Mucosa of descending colon (tissue), 3 donors: ENCODE data around the gene ADGRG6. TPM values are rescaled to one million over a fixed set of nuclear protein-coding genes. Genes with fewer than 3 reads are reported as not detected.

Experiments used
- ATAC-seq: fragments of 200-7000 bp; cut with Tn5 transposase; one replicate; pipeline ENCODE4 v1.9.1; 2020; ENCODE audit warnings: mild to moderate bottlenecking, moderate library complexity
- DNase-seq, 3 donors: peaks; one replicate each; pipeline ENCODE4 v3.0.0-alpha.2; 2020
- H3K36me3 ChIP-seq: fragments of 200-600 bp; one replicate; pipeline ENCODE4 v1.8.0; 2021; ENCODE audit warnings: low read depth, mild to moderate bottlenecking
- H3K4me1 ChIP-seq: fragments of 200-600 bp; one replicate; pipeline ENCODE4 v1.8.0; 2021; ENCODE audit warnings: low read depth, mild to moderate bottlenecking
- H3K4me3 ChIP-seq: fragments of 200-600 bp; one replicate; pipeline ENCODE4 v1.8.0; 2021; ENCODE audit warnings: mild to moderate bottlenecking
- H3K9me3 ChIP-seq: fragments of 200-600 bp; one replicate; pipeline ENCODE4 v1.8.0; 2021; ENCODE audit warnings: mild to moderate bottlenecking
- CTCF ChIP-seq: fragments of 200-600 bp; IDR thresholded peaks from one replicate; pipeline ENCODE4 v1.8.0; 2022; ENCODE audit warnings: antibody characterized with exemption, mild to moderate bottlenecking
- intact Hi-C, 2 donors: fragments of 100-400 bp; cut with DNase I in 1 of 2; cut with micrococcal nuclease in 1 of 2; formaldehyde crosslinking; loops; one replicate each; pipeline versions ENCODE4 v1.11.0 to v1.11.1; 2022; cut with DNase I, micrococcal nuclease
- total RNA-seq, 3 donors: library from RNA; stranded (reverse); fragmentation: NEBNext Ultra II Directional in 2 of 3; extraction: Animal tissue kit (Norgen Biotek cat#: 25700) in 2 of 3; gene quantifications; one replicate each; pipeline versions ENCODE4 v1.2.1 to v1.2.4, GENCODE V29; 2021 to 2023
- donor health status: DM: no; HTN: no; CAD: no; lungs with moderate emphysema.
- donor health status: DM: no; HTN: no; CAD: no.
- donor health status: DM: no; HTN: yes; CAD: no.

Gene ADGRG6
- total RNA-seq, 3 donors from 2014 or later = 14.1 to 17.6 (median 17.1) TPM

DNA sequence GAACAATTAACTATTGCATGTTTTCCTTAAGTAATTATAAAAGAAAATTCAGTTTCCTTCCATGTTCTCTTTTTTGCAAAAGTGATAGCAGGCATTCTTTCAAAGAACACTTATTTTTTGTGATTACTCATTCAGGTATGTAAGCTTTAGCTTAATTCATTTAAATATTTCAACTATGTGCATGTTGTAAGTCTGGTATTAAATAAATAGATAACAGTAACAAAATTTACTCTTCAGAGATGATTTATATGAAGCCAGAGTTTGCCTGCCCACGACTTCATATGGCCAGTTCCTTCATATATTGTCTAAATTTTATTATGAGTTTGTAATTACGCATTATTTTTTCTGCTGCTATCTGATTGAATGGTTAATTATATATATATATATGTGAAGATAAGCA lies 110.9 kb downstream of the ADGRG6 start:
- ATAC-seq (no peak), DNase-seq (no peak)
- TF ChIP-seq CTCF = no peak
- intact Hi-C loops = no loop called here
- Histone ChIP-seq H3K4me3 (no peak overlapping the region), H3K4me1 (no peaks in the 10 kb centered on the region), H3K36me3 (no peaks in the 10 kb centered on the region), H3K9me3 (no peaks in the 10 kb centered on the region)

DNA sequence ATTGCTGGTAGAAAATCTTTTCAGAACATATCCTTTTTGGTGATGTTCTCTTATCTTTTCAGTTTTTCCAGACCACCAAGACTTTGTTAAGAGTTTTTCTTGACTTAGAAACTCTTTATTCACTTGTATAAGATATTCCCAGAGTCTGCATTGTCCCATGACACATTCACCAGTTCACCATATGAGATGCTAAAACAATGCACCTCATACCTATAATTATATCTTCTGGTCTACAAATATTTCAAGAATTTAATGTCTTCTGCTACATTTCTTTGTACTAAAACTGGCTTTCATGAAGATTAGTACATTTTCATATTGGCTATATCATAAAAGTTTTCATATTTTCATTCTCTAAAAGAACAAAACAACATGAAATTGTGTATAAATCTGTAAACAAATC lies 111.3 kb downstream of the ADGRG6 start:
- H3K4me3 ChIP-seq = no peak overlapping the region
- no peaks in the 10 kb centered on the region for H3K36me3 ChIP-seq
- intact Hi-C loops = no loop called here
- no peaks in the 10 kb centered on the region for H3K9me3 ChIP-seq
- no peak for ATAC-seq
- H3K4me1 ChIP-seq = no peaks in the 10 kb centered on the region
- no peak for TF ChIP-seq CTCF
- no peak for DNase-seq

DNA sequence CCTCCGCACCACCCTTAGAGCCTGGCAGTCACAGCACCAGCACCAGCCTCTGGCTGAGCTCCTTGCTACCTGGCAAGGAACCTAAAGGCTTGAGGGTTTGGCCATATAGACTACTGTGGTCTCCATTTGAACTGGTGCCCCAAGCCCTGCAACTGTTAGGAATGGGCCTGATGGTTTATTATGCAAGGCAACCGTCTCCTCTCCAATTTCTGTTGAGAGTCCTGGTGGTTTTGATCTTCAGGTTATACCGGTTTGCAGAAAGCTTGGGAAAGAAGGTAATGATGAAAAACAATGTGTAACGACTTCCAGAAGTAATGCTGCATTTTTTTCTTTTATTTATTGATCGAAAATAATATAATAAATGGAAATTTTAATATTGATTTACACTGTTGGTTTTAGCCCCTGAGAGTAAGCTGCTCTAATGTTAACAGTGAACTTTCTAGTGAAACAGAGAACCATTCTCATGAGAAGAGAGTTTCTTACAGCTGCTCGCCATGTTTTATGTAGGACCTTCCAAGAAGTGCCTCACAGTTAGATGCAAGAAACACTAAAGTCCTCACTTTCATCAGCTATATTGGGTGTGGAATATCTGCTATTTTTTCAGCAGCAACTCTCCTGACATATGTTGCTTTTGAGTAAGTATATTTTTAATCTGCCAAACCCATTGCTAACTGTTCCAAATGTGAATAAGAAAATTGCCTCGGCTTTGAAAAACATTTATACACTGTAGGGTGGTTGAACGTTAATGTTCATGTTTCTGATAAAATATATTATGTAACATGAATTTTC lies 112.8 kb downstream of the ADGRG6 start:
- no peaks in the 10 kb centered on the region for H3K4me1 ChIP-seq
- ATAC-seq (no peak), DNase-seq (no peak)
- H3K4me3 ChIP-seq = no peak overlapping the region
- TF ChIP-seq CTCF = no peak
- no peaks in the 10 kb centered on the region for H3K36me3 ChIP-seq
- intact Hi-C loops = no loop called here
- H3K9me3 ChIP-seq = no peaks in the 10 kb centered on the region

DNA sequence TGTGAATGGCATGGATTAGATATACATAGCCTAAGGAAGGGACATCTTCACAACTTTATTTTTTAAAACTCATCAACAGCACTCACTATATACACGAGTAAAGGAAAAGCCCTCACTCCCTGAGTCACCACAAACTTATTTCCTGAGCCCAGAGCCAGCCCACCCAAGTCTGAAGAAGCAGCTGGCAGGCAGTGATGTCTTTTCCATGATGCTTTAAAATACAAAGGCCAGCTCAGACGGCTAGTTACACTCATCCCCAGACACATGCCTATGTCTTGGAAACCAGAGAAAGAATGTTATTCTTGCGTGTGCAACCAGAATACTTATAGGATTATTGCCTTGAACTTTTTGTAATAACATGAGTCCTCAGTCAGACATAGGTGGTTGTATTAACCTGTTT lies 114.4 kb downstream of the ADGRG6 start:
- no peak overlapping the region for H3K4me3 ChIP-seq
- H3K9me3 ChIP-seq = no peaks in the 10 kb centered on the region
- no peaks in the 10 kb centered on the region for H3K36me3 ChIP-seq
- ATAC-seq (no peak), DNase-seq (no peak)
- intact Hi-C loops = no loop called here
- H3K4me1 ChIP-seq = no peaks in the 10 kb centered on the region
- TF ChIP-seq CTCF = no peak

- Histone ChIP-seq H3K4me3 (no peak overlapping the region), H3K4me1 (no peaks in the 10 kb centered on the region), H3K36me3 (no peaks in the 10 kb centered on the region), H3K9me3 (no peaks in the 10 kb centered on the region)
- no peak for ATAC-seq
- intact Hi-C loops = no loop called here
- no peak for DNase-seq
- TF ChIP-seq CTCF = no peak
These were observed 114.9 kb downstream of the ADGRG6 start for GRCh38 chr6:142416686-142417085.
